HG03432 (cell line): Measurements from ENCODE around the gene TPP1.

Source experiments
- ATAC-seq: cut with Tn5 transposase; IDR thresholded peaks from one replicate; pipeline ENCODE4 v1.9.1; 2021; ENCODE audit warnings: mild to moderate bottlenecking, moderate library complexity; ENCODE audit not compliant: unreplicated experiment

TPP1 gene

DNA sequence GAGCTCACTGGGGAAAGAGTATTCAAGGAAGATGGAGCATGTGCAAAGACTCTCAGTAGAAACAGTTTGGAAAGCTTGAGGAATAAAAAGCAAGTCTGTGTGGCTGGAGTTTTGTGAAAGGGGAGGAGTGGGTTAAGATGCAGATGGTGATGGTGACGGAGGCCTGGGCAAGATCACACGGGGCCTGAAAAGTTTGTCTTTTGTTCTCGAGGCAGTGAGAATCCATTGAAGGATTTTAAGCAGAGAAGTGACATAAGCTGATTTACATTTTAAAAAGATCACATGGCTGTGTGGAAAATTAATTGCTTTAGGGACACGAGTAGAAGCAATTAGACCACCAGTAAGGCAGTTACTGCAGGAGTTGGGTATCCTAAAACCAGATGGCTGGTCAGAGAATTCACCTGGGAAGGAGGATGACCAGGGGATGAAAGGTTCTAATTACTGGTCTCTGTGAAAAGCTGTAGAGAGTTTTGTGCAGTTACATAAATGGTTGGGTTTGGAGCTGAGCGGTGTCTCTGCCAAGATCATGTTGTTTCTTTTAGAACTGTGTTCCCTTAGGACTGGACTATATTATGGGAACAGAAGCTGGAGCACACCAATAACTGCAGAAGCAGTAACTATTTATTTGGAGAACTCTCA is 22.9 kb downstream of the TPP1 start:
- no peak for ATAC-seq

- ATAC-seq: no peak
These were observed 25.0 kb downstream of the TPP1 start for GRCh38 chr11:6594142-6594768.

GRCh38 chr11:6588018-6588417 is 31.2 kb downstream of the TPP1 start:
- no peak for ATAC-seq

DNA sequence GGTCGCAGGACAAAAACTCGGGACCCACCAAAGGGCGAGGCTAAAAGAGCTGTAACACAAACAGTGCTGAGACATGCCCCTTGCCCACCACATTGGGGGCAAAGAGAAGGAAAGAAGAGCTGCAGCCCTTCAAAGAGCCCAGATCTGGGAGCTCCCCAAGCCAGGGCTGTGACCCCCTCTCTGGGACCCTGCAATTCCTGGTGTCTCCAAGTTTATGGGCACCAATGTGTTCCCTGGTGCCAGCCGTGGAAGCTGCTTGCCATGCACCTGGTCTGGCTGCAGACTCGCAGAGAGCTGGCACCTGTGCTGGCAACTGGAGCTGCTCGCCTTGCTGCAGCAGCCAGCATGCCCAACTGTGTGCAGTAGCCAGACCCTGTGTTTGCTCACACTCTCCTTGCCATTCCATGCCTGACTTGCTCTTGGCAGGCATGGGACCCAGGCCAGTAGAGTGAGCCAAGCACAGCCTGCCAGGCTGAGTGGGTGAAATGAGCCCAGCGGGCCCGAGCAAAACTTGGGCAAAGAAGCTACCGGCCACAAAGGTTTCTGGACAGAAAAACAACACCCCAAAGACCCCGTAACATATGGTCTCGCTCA is 31.8 kb downstream of the TPP1 start:
- ATAC-seq: no peak

DNA sequence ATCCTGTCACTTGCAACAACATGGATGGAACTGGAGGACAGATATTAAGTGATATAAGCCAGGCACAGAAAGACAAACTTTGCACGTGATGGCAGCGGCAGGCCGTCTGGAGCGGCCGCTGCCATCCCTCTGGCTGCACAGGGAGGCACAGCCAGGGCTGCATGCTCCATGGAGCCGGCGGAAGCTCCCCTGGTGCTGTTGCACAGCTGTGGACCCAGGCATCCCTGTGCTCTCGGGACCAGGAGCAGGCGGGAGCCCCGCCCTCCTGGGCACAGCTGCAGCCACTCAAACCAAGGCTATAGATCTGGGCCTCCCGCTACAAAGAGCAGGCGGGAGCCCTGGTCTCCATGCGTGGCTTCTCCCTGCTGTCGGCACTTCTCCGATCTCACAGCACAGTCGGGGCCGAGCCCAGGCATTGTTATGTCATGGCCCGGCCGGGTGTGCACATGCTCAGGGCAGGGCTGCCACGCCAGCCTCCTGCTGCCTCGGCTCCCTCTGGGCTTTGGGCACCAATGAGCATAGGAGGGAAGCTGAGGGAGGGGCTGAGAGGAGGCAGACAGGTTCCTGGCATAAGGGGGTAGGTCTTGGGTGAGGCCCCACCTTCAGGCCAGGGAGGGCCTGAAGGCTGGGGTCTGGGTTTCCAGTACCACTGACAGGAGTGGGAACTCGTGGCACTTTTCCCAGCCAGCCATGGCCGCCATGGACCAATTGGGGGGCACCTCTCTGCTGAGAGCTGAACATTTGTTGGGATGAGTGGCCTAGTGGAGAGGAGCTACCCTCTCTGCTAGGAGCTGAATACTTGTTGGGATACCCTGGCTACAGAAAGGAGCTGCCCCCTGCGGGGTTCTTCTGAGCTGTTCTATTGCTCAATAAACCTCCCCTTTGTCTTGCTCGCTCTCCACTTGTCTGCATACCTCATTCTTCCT is 32.5 kb downstream of the TPP1 start:
- ATAC-seq: no peak

DNA sequence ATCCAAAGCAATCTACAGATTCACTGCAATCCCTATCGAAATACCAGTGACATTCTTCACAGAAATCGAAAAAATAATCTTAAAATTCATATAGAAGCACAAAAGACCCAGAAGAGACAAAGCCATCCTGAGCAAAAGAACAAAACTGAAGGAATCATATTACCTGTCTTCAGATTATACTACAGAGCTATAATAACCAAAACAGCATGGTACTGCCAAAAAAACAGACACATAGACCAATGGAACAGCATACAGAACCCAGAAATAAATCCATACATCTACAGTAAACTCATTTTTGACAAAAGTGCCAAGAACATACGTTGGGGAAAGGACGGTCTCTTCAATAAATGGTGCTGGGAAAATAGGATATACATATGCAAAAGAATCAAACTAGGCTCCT is 34.7 kb downstream of the TPP1 start:
- no peak for ATAC-seq

DNA sequence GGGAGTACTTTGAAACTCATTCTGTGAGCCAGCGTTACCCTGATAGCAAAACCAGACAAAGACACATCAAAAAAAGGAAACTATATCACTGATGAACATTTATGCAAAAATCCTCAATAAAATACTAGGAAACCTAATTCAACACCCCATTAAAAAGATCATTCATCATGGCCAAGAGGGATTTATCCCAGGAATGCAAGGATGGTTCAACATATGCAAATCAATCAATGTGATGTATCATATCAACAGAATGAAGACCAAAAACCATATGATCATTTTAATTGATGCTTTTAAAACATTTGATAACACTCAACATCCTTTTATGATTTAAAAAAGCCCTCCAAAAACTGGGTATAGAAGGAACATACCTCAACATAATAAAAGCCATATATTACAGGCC is 35.6 kb downstream of the TPP1 start:
- no peak for ATAC-seq

DNA sequence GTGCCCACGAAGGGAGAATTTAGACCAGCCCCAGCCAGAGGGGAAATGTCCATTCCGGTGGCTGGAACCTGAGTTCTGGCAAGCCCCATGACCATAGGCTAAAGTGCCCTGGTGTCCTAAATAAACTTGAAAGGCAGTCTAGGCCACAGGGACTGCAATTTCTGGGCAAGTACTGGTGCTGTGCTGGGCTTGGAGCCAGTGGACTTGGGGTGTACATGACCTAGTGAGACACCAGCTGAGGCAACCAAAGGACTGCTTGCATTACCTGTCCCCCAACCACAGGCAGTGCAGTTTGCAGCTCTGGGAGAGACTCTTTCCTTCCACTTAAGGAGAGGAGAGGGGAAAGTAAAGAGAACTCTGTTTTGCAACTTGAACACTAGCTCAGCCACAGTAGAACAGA is 39.5 kb downstream of the TPP1 start:
- ATAC-seq: no peak

GRCh38 chr11:6578134-6578533 is 41.1 kb downstream of the TPP1 start:
- ATAC-seq: no peak

DNA sequence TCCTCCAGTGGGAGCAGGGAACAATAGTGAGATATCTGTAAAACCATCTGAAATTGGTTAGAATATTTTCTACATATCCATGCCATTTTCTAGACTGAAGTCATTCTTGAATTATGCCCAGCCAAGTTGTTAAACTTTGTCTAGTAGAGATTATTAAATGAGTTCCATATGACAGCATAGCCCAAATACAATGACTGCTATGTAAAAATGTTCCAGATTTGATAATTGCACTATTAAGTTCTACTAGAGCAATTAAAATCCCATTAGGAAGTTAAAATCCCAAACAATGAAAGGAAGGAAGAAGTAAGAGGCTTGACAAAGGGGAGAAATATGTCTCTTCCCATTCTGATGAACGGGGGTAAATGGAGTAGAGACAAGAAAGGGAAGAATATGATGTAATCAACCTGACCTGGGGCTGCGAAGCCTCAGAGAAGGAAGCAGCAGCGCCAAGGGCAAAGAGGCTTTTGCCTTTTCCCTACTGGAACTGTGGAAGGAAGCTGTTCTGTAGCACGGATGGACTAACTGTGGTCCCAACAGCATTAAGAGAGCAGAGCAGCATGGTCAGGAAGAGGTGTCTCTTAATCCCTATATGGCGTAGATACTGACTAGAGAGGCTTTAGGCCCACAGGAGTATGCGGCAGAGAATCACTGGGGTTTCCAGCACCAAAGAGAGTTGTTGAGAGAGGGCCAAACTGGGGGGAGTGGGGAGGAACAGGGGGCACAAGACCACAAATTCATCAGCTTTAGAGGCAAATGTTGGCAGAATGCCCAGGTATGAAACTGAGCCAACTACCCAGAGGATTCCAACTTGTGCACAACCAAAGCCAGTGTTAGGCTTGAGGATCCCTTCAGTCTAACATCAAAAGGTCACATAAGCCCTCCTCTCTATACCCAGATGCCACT is 42.5 kb downstream of the TPP1 start:
- ATAC-seq: no peak

- no peak for ATAC-seq
These were observed 44.2 kb downstream of the TPP1 start for GRCh38 chr11:6574816-6575715.

- no peak for ATAC-seq
These were observed 47.0 kb downstream of the TPP1 start for GRCh38 chr11:6572215-6572614.

DNA sequence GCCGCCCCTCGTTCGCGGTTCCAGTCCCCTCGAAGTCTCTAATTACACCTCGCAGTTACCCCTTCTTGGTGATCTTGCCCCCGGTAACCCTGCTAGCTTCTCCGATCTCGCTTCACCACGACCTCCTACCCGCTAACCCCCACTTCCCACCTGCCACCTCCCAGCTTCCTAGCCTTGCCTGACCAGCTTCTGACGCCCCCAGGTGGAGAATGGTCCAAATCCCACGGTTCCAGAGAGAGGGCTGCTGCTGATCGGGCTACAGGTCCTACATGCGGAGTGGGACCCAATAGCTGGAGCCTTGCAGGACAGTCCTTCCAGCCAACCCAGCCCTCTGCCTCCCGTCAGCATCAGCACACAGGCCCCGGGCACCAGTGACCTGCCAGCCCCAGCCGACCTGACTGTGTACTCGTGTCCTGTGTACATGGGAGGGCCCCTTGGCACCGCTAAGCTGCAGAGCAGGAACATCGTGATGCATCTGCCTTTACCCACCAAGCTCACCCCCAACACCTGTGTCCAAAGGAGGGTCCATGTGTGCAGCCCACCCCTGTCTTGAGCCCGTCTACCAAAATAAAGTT is 47.7 kb downstream of the TPP1 start:
- ATAC-seq: no peak

GRCh38 chr11:6570691-6571427 is 48.4 kb downstream of the TPP1 start:
- no peak for ATAC-seq

- no peak for ATAC-seq
These were observed 49.5 kb downstream of the TPP1 start for GRCh38 chr11:6569706-6570105.

DNA sequence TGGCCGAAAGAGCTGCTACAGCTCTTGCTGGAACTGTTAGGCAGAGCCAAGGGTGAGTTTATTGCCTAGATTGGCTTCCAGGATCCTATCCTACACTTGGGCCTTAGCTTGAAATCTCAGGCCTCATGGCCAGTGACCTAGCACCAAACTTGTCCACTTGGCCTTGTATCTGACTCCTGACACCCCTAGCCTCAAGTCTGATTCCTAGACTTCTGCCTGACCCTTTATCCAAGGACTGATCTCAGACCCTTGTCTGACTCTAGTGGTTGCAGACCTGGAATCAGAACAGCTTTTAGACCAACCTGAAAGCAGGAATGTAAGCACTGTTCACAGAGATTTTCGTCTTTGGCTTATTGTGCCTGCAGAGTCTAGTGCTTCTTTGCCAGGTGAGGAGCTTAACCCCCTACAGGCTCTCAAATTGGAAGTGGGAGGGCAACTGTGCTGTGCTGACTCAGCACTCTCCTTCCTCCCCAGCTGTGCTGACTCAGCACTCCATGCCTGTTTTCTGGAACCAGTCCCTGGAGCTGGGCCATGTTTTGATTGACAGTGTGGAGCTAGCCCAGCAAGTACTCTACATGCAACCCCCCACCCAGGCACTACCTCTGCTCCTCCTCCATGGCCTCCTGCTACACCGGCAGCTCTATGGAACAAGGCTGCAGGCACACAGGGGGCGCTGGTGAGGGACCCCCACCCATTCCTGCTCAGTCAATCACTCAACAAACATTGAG is 50.9 kb downstream of the TPP1 start:
- no peak for ATAC-seq

- no peak for ATAC-seq
These were observed 51.9 kb downstream of the TPP1 start for GRCh38 chr11:6567371-6567745.
